Effector memory CD8-positive, alpha-beta T cell (primary cell): ENCODE results near the gene KANSL3.
"Not testable (repeated sequence)": the region's sequence is repeated elsewhere in the genome, so short reads cannot be mapped to it uniquely, and the experiment has no call there.

Experiments used
- ATAC-seq: fragments of 150-1000 bp; cut with Tn5 transposase; replicated peaks from 2 replicates; pipeline ENCODE4 v1.10.0; 2021; ENCODE audit warnings: mild to moderate bottlenecking, moderate library complexity
- DNase-seq, 3 experiments: peaks; one replicate each; pipeline ENCODE4 v3.0.0; 2021
- H3K27ac Mint-ChIP-seq, 2 donors: one replicate each; pipeline ENCODE4 v1.8.0; 2022; ENCODE audit warnings: mild to moderate bottlenecking in 2 of 2, mixed read lengths in 2 of 2, moderate library complexity in 2 of 2
- H3K27me3 Mint-ChIP-seq, 2 donors: one replicate each; pipeline ENCODE4 v1.8.0; 2022; ENCODE audit warnings: mixed read lengths in 2 of 2
- H3K36me3 Mint-ChIP-seq: one replicate; pipeline ENCODE4 v1.8.0; 2022; ENCODE audit warnings: mild to moderate bottlenecking, moderate library complexity, mixed read lengths; ENCODE audit not compliant: insufficient read depth
- H3K4me1 Mint-ChIP-seq, 2 donors: one replicate each; pipeline ENCODE4 v1.8.0; 2022; ENCODE audit warnings: low read depth in 2 of 2, mixed read lengths in 2 of 2
- H3K4me3 Mint-ChIP-seq, 2 donors: one replicate each; pipeline ENCODE4 v1.8.0; 2022; ENCODE audit warnings: mild to moderate bottlenecking in 2 of 2, mixed read lengths in 2 of 2, moderate library complexity in 2 of 2
- H3K9me3 Mint-ChIP-seq, 2 donors: one replicate each; pipeline ENCODE4 v1.8.0; 2022; ENCODE audit warnings: mixed read lengths in 2 of 2
- total RNA-seq, 9 experiments: gene quantifications; one replicate each; lab custom pipeline; 2026; lab: John Stamatoyannopoulos, UW

Gene KANSL3
- 68.3 to 185 (median 139) reads per million in 9 experiments for total RNA-seq

DNA sequence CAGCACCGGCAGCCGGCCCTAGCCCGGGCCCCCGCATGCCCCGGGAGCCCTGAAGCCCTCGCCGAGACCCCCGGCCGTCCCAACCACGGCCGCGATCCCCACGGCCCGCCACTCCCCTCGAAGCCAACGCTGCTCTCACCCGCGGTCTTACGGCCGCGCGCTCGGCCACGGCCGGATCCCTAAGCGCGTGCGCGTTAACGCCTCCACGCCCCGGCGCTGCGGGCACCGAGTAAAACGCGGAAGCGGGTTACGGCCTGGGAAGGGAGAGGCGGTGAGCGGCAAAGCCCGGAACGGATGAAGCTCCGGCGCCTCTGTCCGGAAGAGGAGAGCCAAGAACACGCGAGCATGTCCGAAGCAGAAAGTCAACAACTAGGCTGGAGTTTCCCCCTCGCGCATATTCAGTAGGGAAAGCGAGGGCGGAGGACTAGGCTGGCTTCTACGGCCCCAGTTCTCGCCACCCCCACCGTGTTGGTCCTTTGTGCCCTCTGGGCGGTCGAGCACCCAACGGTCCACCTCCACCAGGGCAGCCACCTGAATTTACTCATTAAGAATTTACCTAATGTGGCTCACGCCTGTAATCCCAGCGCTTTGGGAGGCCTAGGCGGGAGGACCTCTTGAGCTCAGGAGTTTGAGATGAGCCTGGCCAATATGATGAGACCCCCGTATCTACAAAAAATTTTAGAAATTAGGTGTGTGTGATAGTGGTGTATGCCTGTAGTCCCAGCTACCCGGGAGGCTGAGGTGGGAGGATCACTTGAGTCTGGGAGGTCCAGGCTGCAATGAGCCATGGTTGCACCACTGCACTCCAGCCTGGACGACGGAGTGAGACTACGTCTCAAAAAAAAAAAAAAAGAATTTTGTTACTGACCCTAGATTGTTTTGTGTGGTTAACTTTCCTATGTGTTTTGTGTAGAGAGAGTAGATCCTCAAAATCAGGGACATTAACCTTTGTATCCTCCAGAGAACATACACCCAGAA is at the start of gene KANSL3:
Gene KANSL3, minus strand, starts transcription at position 169 of the 978 bp plus-strand sequence. CDS start 1,177 bp downstream, outside the sequence.
- H3K27me3 Mint-ChIP-seq: peaks cover 0 to 6% of the 10 kb centered on the region in 2 donors
- DNase-seq (peak; percentile 90 to 95 (median 90)), ATAC-seq (peak; percentile 76)
- H3K27ac Mint-ChIP-seq: peak within 1 kb of the TSS; percentile 98 to 99
- H3K4me3 Mint-ChIP-seq: peak within 1 kb of the TSS; percentile 95 to 97
- no peaks in the 10 kb centered on the region for H3K9me3 Mint-ChIP-seq
- peaks cover 22% of the 10 kb centered on the region for H3K36me3 Mint-ChIP-seq
- peaks cover 24 to 33% of the 10 kb centered on the region in 2 donors for H3K4me1 Mint-ChIP-seq

DNA sequence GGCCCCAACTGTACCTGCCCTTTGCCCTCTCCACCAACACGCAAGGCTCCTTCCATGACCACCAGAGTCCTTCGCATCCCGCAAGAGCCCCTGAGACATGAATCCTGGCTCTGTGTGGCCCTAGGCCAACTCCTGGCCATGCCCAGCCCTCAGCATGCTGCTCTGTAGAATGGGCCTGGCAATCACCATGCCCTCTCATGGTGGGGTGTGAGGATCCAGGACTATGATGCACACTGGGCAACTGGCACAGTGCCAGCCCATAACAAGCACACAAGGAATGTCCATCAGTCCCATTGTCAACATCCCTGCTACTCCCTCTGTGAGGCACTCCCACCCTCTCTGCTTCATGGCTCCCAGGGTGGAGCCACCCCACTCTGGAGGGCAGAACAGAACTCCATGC is 49.2 kb upstream of the KANSL3 start:
- H3K9me3 Mint-ChIP-seq: no peaks in the 10 kb centered on the region
- H3K36me3 Mint-ChIP-seq: no peaks in the 10 kb centered on the region
- no peak overlapping the region for H3K27ac Mint-ChIP-seq
- ATAC-seq: no peak
- H3K4me1 Mint-ChIP-seq: no peaks in the 10 kb centered on the region
- no peak overlapping the region for H3K4me3 Mint-ChIP-seq
- DNase-seq: no peak
- peaks cover 16 to 46% of the 10 kb centered on the region in 2 donors for H3K27me3 Mint-ChIP-seq

DNA sequence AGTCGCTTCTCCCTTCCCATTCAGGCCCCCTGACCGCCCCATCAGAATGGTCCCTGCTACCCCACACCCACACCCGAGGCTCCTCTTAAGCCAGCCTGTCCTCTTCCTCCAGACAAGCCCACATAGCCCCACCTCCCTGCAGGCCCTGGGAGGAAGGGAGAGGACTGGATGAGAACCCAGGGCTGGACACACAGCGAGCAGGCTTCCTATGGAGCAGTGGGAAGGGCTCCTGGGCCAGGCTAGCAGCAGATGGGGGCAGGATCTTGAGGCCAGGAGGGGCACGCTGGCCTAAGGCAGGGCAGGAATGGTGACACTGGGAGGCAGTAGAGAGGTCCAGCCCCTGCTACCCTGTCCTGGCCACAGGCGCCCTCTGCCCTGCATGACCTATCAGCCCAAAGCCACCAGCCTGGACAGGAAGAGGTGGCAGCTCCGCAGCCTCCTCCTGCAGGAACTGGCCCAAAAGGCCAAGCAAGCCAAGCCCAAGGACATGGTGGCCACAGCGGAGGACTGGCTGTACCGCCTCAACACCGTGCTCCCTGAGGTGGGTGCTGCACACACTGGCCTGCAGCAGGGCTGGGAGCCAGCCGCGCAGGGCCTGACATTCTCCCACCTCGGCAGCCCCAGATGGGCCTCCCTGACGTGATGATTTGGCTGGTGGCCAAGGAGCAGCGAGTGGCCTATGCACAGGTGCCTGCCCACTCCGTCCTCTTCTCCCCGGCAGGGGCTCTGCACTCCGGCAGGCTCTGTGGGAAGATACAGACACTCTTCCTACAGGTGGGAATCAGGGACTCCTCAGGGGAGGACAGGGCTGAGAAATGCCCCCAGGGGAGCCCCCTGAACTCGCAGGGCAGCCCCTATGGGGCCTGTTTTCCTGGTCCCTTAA is 47.7 kb upstream of the KANSL3 start:
- Mint-ChIP-seq H3K27me3 (peaks cover 16 to 46% of the 10 kb centered on the region in 2 donors), H3K36me3 (no peaks in the 10 kb centered on the region), H3K4me3 (no peak overlapping the region), H3K4me1 (no peaks in the 10 kb centered on the region), H3K9me3 (no peaks in the 10 kb centered on the region), H3K27ac (no peak overlapping the region)
- DNase-seq (no peak), ATAC-seq (no peak)

DNA sequence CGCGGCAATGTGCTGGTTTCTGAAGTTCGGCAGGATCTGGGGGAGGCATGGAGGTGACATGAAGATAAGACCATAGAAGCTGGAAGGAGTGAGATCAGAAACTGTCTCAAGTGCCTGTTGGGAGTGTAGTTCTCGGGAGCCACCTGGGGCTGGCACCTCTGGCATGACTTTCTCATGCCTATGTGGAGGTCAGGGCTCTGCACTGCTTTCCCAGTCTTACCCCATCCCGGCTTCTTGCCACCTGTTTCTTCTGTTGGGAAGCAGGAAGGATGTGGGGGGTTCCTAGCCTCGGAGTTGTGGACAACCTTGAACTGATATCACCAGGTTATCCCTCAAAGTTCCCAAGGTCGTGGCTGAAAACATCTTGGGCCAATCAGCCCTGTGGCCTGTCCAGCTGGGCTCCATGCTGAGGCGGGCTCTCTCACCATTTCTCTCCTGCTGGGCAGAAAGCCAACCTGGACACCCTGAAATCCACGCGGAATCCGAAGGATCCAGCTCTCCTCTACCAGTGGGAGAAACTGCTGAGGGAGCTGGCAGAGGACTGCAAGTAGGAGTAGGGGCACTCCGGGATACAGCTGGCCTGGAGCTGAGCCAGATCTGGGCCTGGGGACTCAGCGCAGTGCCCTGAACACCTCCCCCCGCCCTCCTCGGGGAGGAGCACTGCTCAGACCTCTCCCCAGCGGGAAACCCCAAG is 46.9 kb upstream of the KANSL3 start:
- no peaks in the 10 kb centered on the region for H3K36me3 Mint-ChIP-seq
- DNase-seq (no peak), ATAC-seq (no peak)
- peaks cover 22 to 46% of the 10 kb centered on the region in 2 donors for H3K27me3 Mint-ChIP-seq
- H3K9me3 Mint-ChIP-seq: no peaks in the 10 kb centered on the region
- no peaks in the 10 kb centered on the region for H3K4me1 Mint-ChIP-seq
- H3K27ac Mint-ChIP-seq: no peak overlapping the region
- no peak overlapping the region for H3K4me3 Mint-ChIP-seq

DNA sequence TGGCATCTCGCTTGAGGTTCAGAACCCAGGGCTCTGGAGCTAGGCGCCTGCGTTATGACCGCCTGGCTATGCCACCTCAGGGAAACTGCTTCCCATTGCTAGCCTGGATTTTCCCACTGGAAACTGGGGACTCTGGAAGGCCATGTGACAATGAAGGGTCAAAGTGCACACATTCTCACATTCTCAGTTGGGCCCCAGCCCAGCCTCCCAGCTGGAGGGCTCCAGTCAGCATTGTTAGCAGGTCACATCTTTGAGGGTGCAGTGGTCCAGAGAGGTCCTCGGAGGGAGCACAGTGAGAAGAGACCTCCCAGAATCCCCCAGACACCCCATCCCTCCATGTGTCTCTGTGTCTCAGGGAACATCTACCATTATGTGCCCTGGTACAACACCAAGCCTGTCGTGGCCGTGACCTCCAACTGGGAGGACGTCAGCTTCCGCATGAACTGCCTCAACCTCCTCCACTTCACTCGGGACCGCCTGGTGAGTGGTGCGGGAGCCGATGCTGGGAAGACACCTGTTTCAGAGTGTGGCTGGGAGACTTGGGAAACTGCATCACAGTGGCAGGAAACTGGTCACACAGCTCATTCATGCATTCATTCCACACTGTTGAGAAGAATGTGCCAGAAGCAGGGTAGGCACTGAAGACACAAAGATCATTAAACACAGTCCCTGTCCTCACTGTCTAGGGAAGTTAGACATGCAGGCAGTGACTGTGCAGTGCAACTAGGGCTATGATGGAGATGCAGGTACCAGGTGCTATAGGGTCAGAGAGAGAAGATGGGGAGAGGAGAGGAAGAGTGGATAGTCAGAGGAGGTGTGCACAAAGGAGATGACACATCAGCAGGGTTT is 46.1 kb upstream of the KANSL3 start:
- no peak for DNase-seq
- Mint-ChIP-seq H3K27ac (no peak overlapping the region), H3K4me3 (no peak overlapping the region), H3K36me3 (no peaks in the 10 kb centered on the region), H3K27me3 (peaks cover 29 to 46% of the 10 kb centered on the region in 2 donors), H3K9me3 (no peaks in the 10 kb centered on the region), H3K4me1 (no peaks in the 10 kb centered on the region)
- ATAC-seq: no peak

DNA sequence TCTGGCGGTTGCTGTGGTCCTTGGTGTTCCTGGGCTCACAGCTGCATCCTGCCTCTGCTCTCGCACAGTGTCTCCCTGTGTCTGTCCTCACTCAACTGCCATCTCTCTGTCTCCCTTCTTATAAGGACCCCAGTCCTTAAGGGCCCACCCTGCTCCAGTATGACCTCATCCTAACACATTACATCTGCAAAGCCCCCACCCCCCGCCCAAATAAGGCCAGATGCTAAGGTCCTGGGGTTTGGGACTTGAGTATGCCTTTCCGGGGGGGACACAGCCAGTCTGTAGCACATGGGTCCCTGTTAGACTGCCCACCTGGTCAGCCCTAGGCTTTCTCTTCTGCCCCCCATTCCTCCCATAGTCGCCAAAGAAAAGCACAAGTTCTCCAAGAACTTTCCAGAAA is 45.2 kb upstream of the KANSL3 start:
- Mint-ChIP-seq H3K4me1 (no peaks in the 10 kb centered on the region), H3K4me3 (no peak overlapping the region), H3K27ac (no peak overlapping the region), H3K36me3 (no peaks in the 10 kb centered on the region), H3K27me3 (peaks cover 29 to 46% of the 10 kb centered on the region in 2 donors), H3K9me3 (no peaks in the 10 kb centered on the region)
- ATAC-seq (no peak), DNase-seq (no peak)

DNA sequence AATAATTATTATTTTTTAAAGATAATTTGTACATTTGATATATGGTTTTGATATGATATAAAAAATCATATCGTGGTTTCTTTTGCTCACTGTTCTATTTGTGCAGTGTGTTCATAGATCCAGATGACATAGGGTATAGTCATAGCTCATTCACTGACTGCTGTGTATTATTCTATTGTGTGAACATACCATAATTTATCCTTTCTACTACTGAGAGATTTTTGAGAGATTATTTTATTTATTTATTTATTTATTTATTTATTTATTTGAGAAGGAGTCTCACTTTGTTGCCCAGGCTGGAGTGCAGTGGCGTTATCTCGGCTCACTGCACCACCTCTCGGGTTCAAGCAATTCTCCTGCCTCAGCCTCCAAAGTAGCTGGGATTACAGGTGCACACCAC is 43.4 kb upstream of the KANSL3 start:
- ATAC-seq: no peak
- Mint-ChIP-seq H3K27ac (no peak overlapping the region), H3K4me1 (no peaks in the 10 kb centered on the region), H3K36me3 (no peaks in the 10 kb centered on the region), H3K27me3 (peaks cover 22 to 37% of the 10 kb centered on the region in 2 donors), H3K9me3 (no peaks in the 10 kb centered on the region), H3K4me3 (no peak overlapping the region)
- DNase-seq: no peak

DNA sequence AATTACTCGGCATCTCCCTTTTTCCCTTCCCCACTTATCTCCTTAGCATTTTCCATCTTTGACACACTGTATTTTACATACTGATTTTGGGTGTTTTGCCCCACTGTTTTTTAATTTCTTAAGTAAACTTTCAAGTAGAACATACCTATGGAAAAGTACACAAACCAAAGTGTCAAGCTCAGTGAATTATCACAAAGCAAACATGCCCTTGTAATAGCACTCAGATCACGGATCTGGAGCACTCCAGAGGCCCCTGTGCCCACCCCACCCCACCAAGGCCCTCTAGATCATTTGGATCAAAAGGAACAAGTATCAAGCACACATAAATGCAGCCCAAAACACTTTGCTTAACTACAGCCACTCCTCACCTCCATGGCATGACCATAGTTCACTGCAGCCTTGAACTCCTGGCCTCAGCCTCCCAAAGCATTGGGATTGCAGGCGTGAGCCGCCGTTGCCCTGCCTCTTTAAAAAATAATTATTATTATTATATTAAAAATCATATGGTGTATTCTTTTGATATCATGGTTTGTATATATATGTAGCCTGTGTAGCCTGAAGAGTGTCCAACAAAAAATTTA is 42.5 kb upstream of the KANSL3 start:
- H3K4me1 Mint-ChIP-seq: no peaks in the 10 kb centered on the region
- no peak overlapping the region for H3K27ac Mint-ChIP-seq
- no peak for DNase-seq
- no peaks in the 10 kb centered on the region for H3K36me3 Mint-ChIP-seq
- peaks cover 21 to 28% of the 10 kb centered on the region in 2 donors for H3K27me3 Mint-ChIP-seq
- H3K9me3 Mint-ChIP-seq: no peaks in the 10 kb centered on the region
- H3K4me3 Mint-ChIP-seq: no peak overlapping the region
- ATAC-seq: no peak

DNA sequence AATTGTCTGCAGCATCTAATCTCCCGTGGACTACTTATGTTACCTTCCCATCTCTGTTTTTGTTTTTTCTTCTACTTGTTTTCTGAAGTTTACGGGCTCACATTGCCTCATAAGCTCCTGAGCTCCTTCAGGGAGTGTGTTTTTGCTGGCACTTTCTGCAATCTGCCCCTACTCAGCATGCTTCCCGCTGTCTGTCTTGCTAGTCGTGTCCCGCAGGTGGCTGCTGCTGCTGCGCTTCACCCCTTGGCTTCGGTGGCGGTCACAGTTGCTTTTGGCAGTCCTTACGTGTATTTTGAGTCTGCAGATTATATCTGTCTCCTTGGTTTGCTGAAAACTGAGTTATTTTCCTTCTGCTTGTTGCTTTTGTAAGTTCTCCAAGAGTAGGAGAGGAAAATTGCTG is 41.7 kb upstream of the KANSL3 start:
- Mint-ChIP-seq H3K27ac (no peak overlapping the region), H3K4me1 (no peaks in the 10 kb centered on the region), H3K9me3 (no peaks in the 10 kb centered on the region), H3K36me3 (no peaks in the 10 kb centered on the region), H3K27me3 (peaks cover 19 to 20% of the 10 kb centered on the region in 2 donors), H3K4me3 (no peak overlapping the region)
- no peak for ATAC-seq
- no peak for DNase-seq

DNA sequence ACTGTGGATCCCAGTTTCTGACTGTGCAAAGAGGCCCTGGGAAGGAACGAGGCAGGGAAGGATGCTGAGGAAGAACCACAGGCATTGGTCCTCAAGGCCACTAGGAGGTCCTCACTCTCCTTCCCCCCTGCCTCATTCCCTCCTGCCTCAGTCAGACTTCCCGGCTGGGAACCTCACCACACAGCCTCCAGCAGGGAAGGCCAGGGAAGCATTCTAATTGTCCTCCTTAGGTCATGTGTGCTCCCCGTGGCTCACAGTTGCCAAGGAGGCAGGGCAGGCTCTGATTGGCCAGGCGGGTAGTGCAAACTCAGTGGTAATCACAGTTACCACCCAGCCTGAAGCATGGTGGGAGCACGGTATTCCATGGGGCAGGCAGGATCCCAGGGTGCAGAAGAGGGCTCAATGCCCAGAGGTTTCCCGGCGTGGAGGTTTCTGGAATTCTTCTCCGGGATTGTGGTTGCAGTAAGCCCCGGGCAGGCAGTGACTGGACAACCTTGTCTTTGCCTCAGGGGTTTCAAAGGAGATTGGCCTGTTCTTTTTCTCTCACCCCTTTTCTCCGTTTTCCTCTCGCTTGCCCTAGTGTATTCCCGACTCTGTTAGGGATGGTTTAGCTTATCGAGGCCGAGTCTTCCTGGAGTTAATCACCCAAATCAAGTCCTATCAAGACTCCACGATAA is 31.6 kb upstream of the KANSL3 start:
- Mint-ChIP-seq H3K36me3 (peaks cover 3% of the 10 kb centered on the region), H3K27ac (no peak overlapping the region), H3K4me3 (no peak overlapping the region), H3K9me3 (no peaks in the 10 kb centered on the region), H3K27me3 (no peaks in the 10 kb centered on the region), H3K4me1 (peaks cover 0 to 3% of the 10 kb centered on the region in 2 donors)
- ATAC-seq (no peak), DNase-seq (no peak)

DNA sequence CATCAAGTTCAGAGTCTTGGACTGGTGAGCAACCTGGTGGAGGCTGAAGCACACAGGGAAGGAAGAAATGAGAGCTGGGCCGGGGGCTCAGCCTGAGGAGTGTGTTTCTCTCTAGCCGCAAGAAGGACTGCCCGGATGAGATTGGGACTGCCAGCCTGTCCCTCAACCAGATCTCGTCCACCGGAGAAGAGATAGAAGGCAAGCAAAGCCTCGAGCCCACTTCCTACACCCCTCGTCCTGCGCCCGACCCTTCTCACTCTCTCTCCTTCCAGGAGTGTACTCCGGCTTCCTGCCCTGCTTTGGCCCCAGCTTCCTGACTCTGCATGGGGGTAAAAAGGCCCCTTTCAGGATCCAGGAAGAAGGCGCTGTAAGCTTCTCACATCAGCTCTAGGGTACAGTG is 30.7 kb upstream of the KANSL3 start:
- Mint-ChIP-seq H3K36me3 (peaks cover 3% of the 10 kb centered on the region), H3K27me3 (peaks cover 1 to 2% of the 10 kb centered on the region in 2 donors), H3K4me3 (no peak overlapping the region), H3K27ac (peak overlapping the region in 1 of 2 donors; percentile 15), H3K9me3 (no peaks in the 10 kb centered on the region), H3K4me1 (peaks cover 0 to 3% of the 10 kb centered on the region in 2 donors)
- DNase-seq (no peak), ATAC-seq (no peak)

DNA sequence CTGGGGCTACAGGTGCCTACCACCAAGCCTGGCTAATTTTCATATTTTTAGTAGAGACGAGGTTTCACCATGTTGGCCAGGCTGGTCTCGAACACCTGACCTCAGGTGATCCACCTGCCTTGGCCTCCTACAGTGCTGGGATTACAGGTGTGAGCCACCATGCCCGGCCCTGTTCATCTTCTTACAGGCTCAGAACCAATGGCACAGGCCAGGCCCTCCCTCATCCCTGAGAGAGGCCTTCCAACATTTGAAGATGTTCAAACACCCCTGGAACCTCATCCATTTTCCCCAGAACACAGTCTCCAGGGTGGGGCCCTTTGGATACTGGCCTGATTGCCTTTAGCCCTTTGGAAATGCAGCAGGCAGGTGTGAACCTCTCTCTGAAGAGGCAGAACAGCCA is 27.6 kb upstream of the KANSL3 start:
- Mint-ChIP-seq H3K27me3 (peaks cover 11 to 21% of the 10 kb centered on the region in 2 donors), H3K27ac (peak overlapping the region in 1 of 2 donors; percentile 80)
- not testable (repeated sequence) for H3K4me1 Mint-ChIP-seq, DNase-seq, ATAC-seq, H3K36me3 Mint-ChIP-seq, H3K4me3 Mint-ChIP-seq, H3K9me3 Mint-ChIP-seq
